HG03442 (cell line): ENCODE measurements around the gene TICRR.

Source experiments
- ATAC-seq: cut with Tn5 transposase; IDR thresholded peaks from one replicate; pipeline ENCODE4 v1.9.1; 2021; ENCODE audit warnings: mild to moderate bottlenecking, moderate library complexity; ENCODE audit not compliant: unreplicated experiment

The TICRR gene

GRCh38 chr15:89649716-89650115 lies 74.4 kb downstream of the TICRR start:
- no peak for ATAC-seq

GRCh38 chr15:89652131-89652530 lies 76.9 kb downstream of the TICRR start:
- ATAC-seq, result no peak

- no peak for ATAC-seq
Measured at GRCh38 chr15:89652666-89653065, 77.4 kb downstream of the TICRR start.

- ATAC-seq, result no peak
Measured at GRCh38 chr15:89653578-89653977, 78.3 kb downstream of the TICRR start.

GRCh38 chr15:89654301-89654761 lies 79.1 kb downstream of the TICRR start:
- ATAC-seq, result no peak

GRCh38 chr15:89654847-89655805 lies 79.9 kb downstream of the TICRR start, which contains the start of gene KIF7:
TSS of gene KIF7 (minus strand) at chr15:89655467. CDS start at chr15:89652930, 2,537 bp downstream.
- no peak for ATAC-seq

- ATAC-seq, result no peak
Measured at GRCh38 chr15:89656116-89656815, 81.0 kb downstream of the TICRR start.

GRCh38 chr15:89657686-89658200 lies 82.5 kb downstream of the TICRR start:
- no peak for ATAC-seq

- no peak for ATAC-seq
Measured at GRCh38 chr15:89659295-89659694, 84.0 kb downstream of the TICRR start.

GRCh38 chr15:89660556-89660955 lies 85.3 kb downstream of the TICRR start:
- ATAC-seq, result no peak

- no peak for ATAC-seq
Measured at GRCh38 chr15:89662893-89663626, 87.8 kb downstream of the TICRR start.

- ATAC-seq, result no peak
Measured at GRCh38 chr15:89664441-89665350, 89.4 kb downstream of the TICRR start.

GRCh38 chr15:89665449-89666181 lies 90.3 kb downstream of the TICRR start:
- ATAC-seq, result no peak

GRCh38 chr15:89666184-89666857 lies 91.1 kb downstream of the TICRR start:
- ATAC-seq, result no peak

GRCh38 chr15:89666858-89667705 lies 91.8 kb downstream of the TICRR start:
- no peak for ATAC-seq

GRCh38 chr15:89667706-89667960 lies 92.4 kb downstream of the TICRR start:
- no peak for ATAC-seq

GRCh38 chr15:89668171-89668570 lies 92.9 kb downstream of the TICRR start:
- ATAC-seq, result no peak

GRCh38 chr15:89669309-89669865 lies 94.1 kb downstream of the TICRR start:
- no peak for ATAC-seq
